Measurements from ENCODE around the gene HELZ2.
"Not testable (repeated sequence)": the region's sequence is repeated elsewhere in the genome, so short reads cannot be mapped to it uniquely, and the experiment has no call there.

HELZ2 gene

GRCh38 chr20:63563225-63563935, 10.7 kb downstream of the HELZ2 start:
- no peak for DNase-seq

- DNase-seq, result no peak
Measured at GRCh38 chr20:63562461-63563224, 11.4 kb downstream of the HELZ2 start.

DNA sequence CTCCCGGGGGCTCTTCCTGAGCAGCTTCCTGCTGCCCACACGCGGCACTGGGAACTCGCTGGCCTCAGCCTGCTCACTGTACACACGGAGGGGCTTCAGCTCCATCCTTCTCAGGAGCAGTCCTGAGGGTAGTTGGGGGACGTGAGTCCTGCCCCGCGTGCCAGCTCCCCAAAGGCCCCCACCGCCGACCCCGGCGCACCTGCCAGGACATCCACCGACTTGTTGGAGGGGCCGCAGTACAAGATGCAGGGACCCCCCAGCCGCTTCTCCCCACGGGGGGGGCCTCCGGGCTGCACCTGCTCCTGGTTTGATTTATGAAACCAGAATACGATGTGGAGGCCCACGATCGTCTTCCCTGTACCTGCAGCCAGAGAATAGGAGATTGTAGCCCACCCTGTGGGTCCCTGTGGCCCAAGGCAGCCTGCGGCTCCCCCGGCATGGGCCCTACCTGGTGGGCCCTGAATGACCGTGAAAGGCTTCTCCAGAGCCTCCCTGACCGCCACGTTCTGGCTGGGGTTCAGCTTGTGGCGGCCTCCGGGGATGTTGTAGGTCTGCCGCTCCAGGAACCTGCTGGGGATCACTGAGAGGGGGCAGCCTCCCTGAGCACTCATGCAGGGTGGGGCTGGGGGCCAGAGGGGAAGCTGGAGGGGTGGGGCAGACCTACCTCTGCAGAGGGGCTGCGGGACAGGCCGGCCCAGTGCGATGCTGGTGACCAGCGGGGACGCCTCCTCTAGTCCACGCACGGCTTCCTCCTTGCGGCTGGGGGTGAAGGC, 12.2 kb downstream of the HELZ2 start:
- DNase-seq, result no peak

GRCh38 chr20:63560856-63561609, 13.0 kb downstream of the HELZ2 start:
- no peak for DNase-seq

DNA sequence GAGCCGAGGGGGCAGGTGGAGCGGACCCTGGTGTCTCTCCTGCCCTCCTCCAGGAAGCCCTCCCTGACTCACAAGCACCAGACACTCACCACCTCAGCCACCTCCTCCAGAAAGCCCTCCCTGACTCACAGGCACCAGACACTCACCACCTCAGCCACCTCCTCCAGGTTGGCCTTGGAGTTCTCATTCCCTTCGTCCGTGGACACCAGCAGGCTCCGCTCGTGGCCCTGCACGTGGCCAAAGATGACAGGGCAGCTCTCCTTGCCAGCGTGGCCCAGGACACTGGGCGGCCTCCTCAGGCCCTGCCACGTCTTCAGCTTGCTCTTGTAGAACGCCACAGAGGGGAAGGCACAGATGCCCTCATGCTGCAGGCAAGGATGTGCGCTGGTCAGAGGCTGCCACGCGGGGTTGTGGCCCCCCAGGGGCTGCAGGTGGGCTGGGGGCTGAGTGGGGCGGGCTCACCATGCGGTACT, 13.7 kb downstream of the HELZ2 start:
- DNase-seq, result no peak

GRCh38 chr20:63559485-63560332, 14.3 kb downstream of the HELZ2 start:
- DNase-seq, result not testable (repeated sequence)

- DNase-seq, result no peak
Measured at GRCh38 chr20:63558804-63559484, 15.1 kb downstream of the HELZ2 start.

- DNase-seq, result no peak
Measured at GRCh38 chr20:63557481-63557891, 16.6 kb downstream of the HELZ2 start.

DNA sequence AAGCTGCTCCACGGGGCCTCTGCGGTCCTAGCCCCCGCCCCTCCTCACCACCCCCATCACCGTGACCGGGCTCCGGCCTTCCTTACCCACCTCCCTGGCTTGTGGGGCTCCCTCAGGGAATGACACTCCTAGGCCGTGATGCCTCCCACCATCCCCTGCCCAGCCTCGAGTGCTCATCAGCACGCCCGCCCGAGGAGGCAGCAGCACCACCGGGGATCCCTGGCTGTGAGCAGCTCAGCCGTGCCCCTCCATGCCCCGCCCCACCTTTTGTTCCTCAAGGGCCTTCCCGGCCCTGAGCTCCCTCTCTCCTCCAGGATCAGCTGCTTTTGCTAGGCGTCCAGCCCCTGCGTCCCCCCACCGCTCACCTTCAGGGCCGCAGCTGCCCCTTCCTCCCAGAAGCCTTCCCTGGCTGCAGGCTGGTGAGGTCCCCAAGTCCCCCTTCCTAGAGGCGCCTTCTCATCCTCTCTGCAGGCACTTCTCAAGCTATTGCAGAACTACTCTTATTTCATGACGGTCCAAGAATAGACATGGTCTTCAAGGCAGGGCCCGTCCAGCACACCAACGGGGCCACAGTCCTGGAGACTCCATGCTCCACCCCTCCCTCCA, 17.1 kb downstream of the HELZ2 start:
- no peak for DNase-seq

GRCh38 chr20:63555661-63556381, 18.2 kb downstream of the HELZ2 start:
- no peak for DNase-seq

- no peak for DNase-seq
Measured at GRCh38 chr20:63554361-63555278, 19.4 kb downstream of the HELZ2 start.

DNA sequence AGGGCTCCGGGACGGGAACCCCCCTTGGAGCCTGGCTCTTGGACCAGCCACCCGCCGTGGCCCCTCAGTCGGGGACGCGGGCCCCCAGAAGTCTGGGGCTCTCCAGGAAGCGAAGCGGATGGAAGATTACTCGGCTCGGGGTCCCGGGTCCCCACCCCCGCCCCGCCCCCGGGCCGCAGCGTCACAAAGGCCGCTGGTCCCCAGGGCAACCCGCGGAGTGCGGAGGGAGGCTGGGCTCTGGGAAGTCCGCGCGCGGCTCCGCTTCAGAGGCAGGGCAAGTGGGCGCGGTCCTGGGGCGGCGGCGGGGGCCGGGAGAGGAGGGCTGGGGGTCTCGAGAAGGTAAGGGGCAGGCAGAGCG, 20.1 kb downstream of the HELZ2 start, which contains the start of gene FNDC11:
FNDC11 (plus strand) TSS at position 227 of the 358 bp plus-strand sequence. CDS start 1,505 bp downstream, outside the sequence.
- no peak for DNase-seq

GRCh38 chr20:63553251-63553932, 20.6 kb downstream of the HELZ2 start:
- DNase-seq, result peak; percentile 83

DNA sequence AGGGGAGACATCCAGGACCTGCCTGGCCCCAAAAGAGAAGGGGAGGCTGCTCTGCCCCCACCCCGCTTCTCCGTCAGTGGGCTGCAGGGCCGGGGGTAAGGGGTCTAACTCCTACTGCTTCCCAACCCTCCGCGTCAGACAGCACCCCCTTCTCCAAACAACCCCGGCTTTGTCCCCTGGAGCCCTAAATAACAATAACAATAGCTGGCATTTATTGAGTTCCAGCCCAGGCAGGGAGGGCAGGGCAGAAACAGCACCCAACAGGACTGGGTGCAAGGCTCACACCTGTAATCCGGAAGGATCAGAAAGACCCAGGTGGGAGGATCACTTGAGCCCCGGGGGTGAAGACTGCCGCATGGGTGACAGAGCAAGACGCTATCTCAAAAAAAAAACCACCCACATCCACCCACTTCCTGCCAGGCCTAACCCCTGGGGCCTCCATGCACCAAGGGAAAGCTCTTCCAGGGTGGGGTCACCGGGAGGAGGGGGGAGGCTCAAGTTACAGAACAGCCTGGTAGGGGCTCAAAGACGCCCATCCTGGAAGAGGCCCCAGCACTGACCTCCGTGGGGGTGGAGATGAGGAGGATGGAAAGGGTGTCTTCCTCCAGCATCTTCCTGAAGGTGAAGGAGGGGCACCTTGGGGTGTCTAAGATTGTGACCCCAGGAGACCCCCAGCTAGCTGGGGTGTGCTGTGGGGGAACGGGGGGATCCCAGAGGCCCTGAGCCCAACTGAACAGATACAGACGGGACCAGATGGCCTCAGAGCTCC, 21.4 kb downstream of the HELZ2 start:
- DNase-seq, result no peak

- DNase-seq, result no peak
Measured at GRCh38 chr20:63551068-63551467, 23.0 kb downstream of the HELZ2 start.

GRCh38 chr20:63549679-63550282, 24.3 kb downstream of the HELZ2 start:
- DNase-seq, result no peak

GRCh38 chr20:63549019-63549418, 25.0 kb downstream of the HELZ2 start:
- no peak for DNase-seq
